Body of pancreas (tissue), 4 donors: ENCODE results near the gene C5orf46. TPM values are rescaled to one million over a fixed set of nuclear protein-coding genes. Genes with fewer than 3 reads are reported as not detected.

Experiments used
- ATAC-seq: fragments of 150-250 bp; one replicate; pipeline ENCODE4 v1.9.1; 2016
- DNase-seq, 4 donors: peaks; one replicate each; pipeline ENCODE4 v3.0.0-alpha.2; 2019
- H3K27ac ChIP-seq, 4 donors: fragments of 200-600 bp; sonication (generic); 1 replicate in 3 of 4; 2 replicates in 1 of 4; pipeline versions ENCODE4 v1.5.1 to v1.6.1; 2016 to 2019; ENCODE audit warnings: mild to moderate bottlenecking in 1 of 4, mixed read lengths in 1 of 4, moderate library complexity in 1 of 4
- H3K27me3 ChIP-seq, 2 donors: fragments of 200-600 bp; sonication (generic); one replicate each; pipeline ENCODE4 v1.6.0; 2016; ENCODE audit warnings: mild to moderate bottlenecking in 1 of 2
- H3K36me3 ChIP-seq, 2 donors: fragments of 200-600 bp; sonication (generic); replicated peaks in 1 of 2; 2 replicates each; pipeline ENCODE4 v1.5.1; 2016; ENCODE audit warnings: low read depth in 2 of 2; ENCODE audit not compliant: insufficient read depth in 1 of 2
- H3K4me1 ChIP-seq: fragments of 200-600 bp; sonication (generic); one replicate; pipeline ENCODE4 v1.6.0; 2016
- H3K4me3 ChIP-seq, 2 donors: fragments of 200-600 bp; sonication (generic); 1 replicate in 1 of 2; 2 replicates in 1 of 2; pipeline ENCODE4 v1.5.1; 2016 to 2019
- H3K9me3 ChIP-seq, 3 donors: fragments of 200-600 bp; sonication (generic); 1 replicate in 2 of 3; 2 replicates in 1 of 3; pipeline ENCODE4 v1.5.1; 2016
- POLR2A ChIP-seq, 3 donors: fragments of 450-650 bp; IDR thresholded peaks; one replicate each; pipeline ENCODE4 v1.6.1; 2016; ENCODE audit warnings: antibody characterized with exemption in 3 of 3, mild to moderate bottlenecking in 2 of 3
- WGBS, 2 donors: methylation state at CpG; one replicate each; pipeline ENCODE4 v1.1.5; 2017; 5-methylcytosine and 5-hydroxymethylcytosine counted together
- intact Hi-C: fragments of 100-400 bp; cut with DNase I; formaldehyde crosslinking; loops from one replicate; pipeline ENCODE4 v1.15.1; 2023
- total RNA-seq, 2 donors: library from RNA; depleted of rRNA; stranded (reverse); fragments of >200 nt; gene quantifications; one replicate each; pipeline ENCODE4 v1.1.0, GENCODE V29; 2016
- TF ChIP-seq, protein P1 (sequence below), 7 experiments: fragments of 450-650 bp in 4 of 7; fragments of 200-600 bp in 3 of 7; sonication (generic) in 3 of 7; IDR thresholded peaks; one replicate each; pipeline ENCODE4 v1.5.1; 2016 to 2019; ENCODE audit warnings: antibody characterized with exemption in 7 of 7

C5orf46 gene
- total RNA-seq, 2 donors from 2014 or later = not detected

DNA sequence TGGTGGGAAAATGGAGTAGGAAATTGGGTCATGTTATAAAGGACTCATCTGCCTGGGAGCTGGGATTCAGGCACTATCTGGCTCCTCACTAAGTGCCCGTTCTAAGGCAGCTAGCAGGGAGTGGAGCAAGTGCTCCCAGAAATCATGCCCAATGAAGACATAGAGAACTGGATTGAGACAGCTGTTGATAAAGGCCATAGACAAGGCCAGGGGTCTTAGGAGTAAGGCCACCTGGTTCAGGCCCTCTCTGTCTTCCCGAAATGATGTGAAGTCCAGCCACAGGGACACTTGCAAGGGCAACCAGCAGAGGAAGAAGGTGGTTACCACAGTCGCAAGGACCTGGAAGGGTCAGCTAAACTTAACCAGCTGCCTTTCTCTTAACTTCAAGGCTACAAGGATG lies 54.8 kb downstream of the C5orf46 start:
- Histone ChIP-seq H3K27ac (no peak overlapping the region), H3K27me3 (no peaks in the 10 kb centered on the region), H3K4me1 (peaks cover 5% of the 10 kb centered on the region), H3K36me3 (no peaks in the 10 kb centered on the region), H3K4me3 (no peak overlapping the region), H3K9me3 (no peaks in the 10 kb centered on the region)
- 85 to 89% methylated on average over 3 of the region's 3 CpGs for WGBS, 2 donors
- intact Hi-C loops = no loop called here
- TF ChIP-seq, protein P1, sequence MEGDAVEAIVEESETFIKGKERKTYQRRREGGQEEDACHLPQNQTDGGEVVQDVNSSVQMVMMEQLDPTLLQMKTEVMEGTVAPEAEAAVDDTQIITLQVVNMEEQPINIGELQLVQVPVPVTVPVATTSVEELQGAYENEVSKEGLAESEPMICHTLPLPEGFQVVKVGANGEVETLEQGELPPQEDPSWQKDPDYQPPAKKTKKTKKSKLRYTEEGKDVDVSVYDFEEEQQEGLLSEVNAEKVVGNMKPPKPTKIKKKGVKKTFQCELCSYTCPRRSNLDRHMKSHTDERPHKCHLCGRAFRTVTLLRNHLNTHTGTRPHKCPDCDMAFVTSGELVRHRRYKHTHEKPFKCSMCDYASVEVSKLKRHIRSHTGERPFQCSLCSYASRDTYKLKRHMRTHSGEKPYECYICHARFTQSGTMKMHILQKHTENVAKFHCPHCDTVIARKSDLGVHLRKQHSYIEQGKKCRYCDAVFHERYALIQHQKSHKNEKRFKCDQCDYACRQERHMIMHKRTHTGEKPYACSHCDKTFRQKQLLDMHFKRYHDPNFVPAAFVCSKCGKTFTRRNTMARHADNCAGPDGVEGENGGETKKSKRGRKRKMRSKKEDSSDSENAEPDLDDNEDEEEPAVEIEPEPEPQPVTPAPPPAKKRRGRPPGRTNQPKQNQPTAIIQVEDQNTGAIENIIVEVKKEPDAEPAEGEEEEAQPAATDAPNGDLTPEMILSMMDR (IDR thresholded peaks at IDR 0.05) = no peak
- TF ChIP-seq POLR2A (IDR thresholded peaks at IDR 0.05) = no peak
- DNase-seq (no peak), ATAC-seq (no peak)

DNA sequence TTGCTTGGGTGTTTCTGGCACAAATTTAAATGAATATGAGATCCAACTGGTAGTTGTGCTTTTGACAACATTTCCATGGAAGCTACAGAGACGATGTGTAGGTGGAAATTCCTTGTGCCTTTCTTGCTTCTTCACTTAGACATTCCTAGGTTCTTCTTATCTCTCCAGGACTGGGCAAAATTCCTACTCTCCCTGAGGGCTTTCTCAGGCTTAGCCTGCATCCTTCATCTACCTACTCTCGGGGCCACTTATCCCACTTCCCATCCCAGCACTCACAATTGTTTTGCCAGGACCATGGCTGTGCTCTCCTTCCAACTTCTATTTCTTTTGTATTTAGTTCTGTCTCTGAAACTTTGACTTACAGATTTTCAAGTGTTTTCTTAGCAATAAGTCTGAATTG lies 57.1 kb downstream of the C5orf46 start:
- Histone ChIP-seq H3K36me3 (no peaks in the 10 kb centered on the region), H3K4me1 (peaks cover 11% of the 10 kb centered on the region), H3K27ac (no peak overlapping the region), H3K4me3 (no peak overlapping the region), H3K9me3 (no peaks in the 10 kb centered on the region), H3K27me3 (no peaks in the 10 kb centered on the region)
- 29 to 38% methylated on average over 2 of the region's 2 CpGs for WGBS, 2 donors
- DNase-seq = no peak
- TF ChIP-seq, protein P1 (IDR thresholded peaks at IDR 0.05) = no peak
- TF ChIP-seq POLR2A (IDR thresholded peaks at IDR 0.05) = no peak
- ATAC-seq = no peak
- intact Hi-C loops = no loop called here

DNA sequence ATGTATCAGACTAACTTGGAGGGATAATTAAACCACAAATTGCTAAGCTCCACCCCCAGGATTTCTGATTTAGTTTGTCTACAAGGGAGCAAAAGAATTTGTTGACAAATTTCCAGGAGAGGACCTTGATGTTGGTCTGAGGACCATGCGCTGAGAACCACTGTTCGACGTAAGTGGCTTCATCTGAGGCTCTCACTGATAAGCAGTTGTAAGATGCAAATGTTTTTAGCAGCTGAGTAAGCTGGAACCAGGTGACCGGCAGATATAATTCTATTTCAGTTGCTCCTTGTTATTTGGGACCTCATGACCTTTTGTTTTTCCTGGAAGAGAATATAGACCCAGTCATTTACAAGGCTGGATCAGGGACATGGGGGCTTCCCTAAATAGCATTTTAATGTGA lies 60.7 kb downstream of the C5orf46 start:
- Histone ChIP-seq H3K36me3 (no peaks in the 10 kb centered on the region), H3K4me1 (peaks cover 11% of the 10 kb centered on the region), H3K9me3 (no peaks in the 10 kb centered on the region), H3K27me3 (no peaks in the 10 kb centered on the region), H3K4me3 (no peak overlapping the region), H3K27ac (no peak overlapping the region)
- TF ChIP-seq POLR2A (IDR thresholded peaks at IDR 0.05) = no peak
- TF ChIP-seq, protein P1 (IDR thresholded peaks at IDR 0.05) = no peak
- DNase-seq (no peak), ATAC-seq (no peak)
- intact Hi-C loops = no loop called here
- 53 to 55% methylated on average over 4 of the region's 4 CpGs for WGBS, 2 donors

DNA sequence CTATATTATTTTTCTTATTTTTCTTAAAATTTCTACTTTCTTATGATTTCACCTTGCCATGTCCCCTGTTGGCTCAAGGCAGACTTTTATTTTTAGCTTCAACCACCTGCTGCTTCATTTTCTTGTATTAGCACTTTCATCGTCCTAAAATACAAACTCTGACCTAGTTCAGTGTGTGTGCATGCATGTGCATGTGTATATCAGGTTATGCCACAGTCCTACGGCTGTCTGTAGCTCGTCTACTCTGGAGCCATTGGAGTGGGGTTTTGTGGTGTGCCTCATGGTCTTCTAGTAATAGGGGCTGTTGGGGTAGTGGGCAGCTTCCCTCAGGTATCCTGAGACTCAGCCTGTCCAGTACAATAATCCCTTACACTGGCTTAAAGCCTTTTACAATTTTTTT lies 61.5 kb downstream of the C5orf46 start:
- peaks cover 12% of the 10 kb centered on the region for H3K4me1 ChIP-seq
- DNase-seq = no peak
- intact Hi-C loops = no loop called here
- no peaks in the 10 kb centered on the region for H3K27me3 ChIP-seq
- TF ChIP-seq, protein P1 (IDR thresholded peaks at IDR 0.05) = no peak
- no peak for TF ChIP-seq POLR2A (IDR thresholded peaks at IDR 0.05)
- ATAC-seq = no peak
- no peak overlapping the region for H3K4me3 ChIP-seq
- no peaks in the 10 kb centered on the region for H3K36me3 ChIP-seq
- WGBS, 2 donors = 62 to 90% methylated on average over 3 of the region's 3 CpGs
- H3K9me3 ChIP-seq = no peaks in the 10 kb centered on the region
- H3K27ac ChIP-seq = no peak overlapping the region

DNA sequence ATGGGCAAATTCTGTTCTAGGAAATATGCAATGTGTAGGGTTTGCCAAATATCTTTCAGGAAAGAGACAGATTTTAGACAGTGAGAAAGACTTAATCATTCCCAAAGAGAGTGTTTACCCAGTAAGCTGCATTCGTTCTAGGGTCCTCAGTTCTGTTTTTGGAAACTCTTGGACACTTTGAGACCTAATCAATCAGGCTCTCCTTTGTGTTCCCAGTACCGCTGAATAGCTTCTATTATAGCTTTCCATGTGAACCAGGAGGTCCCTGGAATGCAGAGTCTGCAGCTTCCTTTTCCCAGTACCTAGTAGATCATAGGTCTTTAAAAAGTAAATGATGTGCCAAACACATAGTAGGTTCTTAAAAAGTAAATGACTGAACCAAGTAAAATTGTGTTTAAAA lies 63.5 kb downstream of the C5orf46 start:
- WGBS, 2 donors = 42 to 44% methylated on average over 2 of the region's 2 CpGs
- no peak for ATAC-seq

More for the DNA sequence above, 63.5 kb downstream of the C5orf46 start:
- no peak for TF ChIP-seq POLR2A (IDR thresholded peaks at IDR 0.05)
- TF ChIP-seq, protein P1 (IDR thresholded peaks at IDR 0.05) = no peak
- Histone ChIP-seq H3K27me3 (no peaks in the 10 kb centered on the region), H3K4me3 (no peak overlapping the region), H3K9me3 (no peaks in the 10 kb centered on the region), H3K27ac (no peak overlapping the region), H3K36me3 (no peaks in the 10 kb centered on the region), H3K4me1 (peaks cover 26% of the 10 kb centered on the region)
- intact Hi-C loops = no loop called here
- DNase-seq = no peak
